Keratinocyte (primary cell): ENCODE results near the gene FGF1. TPM values are rescaled to one million over a fixed set of nuclear protein-coding genes. Genes with fewer than 3 reads are reported as not detected.

Experiments used
- DNase-seq: peaks from one replicate; pipeline ENCODE4 v3.0.0-alpha.2; 2011; ENCODE audit warnings: low read depth, missing footprints, low spot score
- FAIRE-seq: peaks from 2 replicates; lab custom pipeline; 2011; peaks lifted over from hg19 to GRCh38; lab: Jason Lieb, UNC
- H2AFZ ChIP-seq: 2 replicates; pipeline ENCODE4 v1.6.0; 2012; ENCODE audit warnings: low read length, control low read depth, inconsistent platforms; ENCODE audit not compliant: control insufficient read depth
- H3K27ac ChIP-seq: 2 replicates; pipeline ENCODE4 v1.5.1; 2011; ENCODE audit warnings: low read length; ENCODE audit not compliant: control insufficient read depth, insufficient read depth
- H3K27me3 ChIP-seq: 3 replicates; pipeline ENCODE4 v1.6.0; 2011; ENCODE audit warnings: low read length; ENCODE audit not compliant: control insufficient read depth, insufficient read depth; ENCODE audit errors: extremely low read depth
- H3K36me3 ChIP-seq, 2 experiments: 2 replicates in 1 of 2; 3 replicates in 1 of 2; pipeline ENCODE4 v1.5.1; 2011; ENCODE audit warnings: low read length in 2 of 2, mild to moderate bottlenecking in 1 of 2; ENCODE audit not compliant: control insufficient read depth in 2 of 2, insufficient read depth in 2 of 2; ENCODE audit errors: extremely low read depth in 1 of 2
- H3K4me1 ChIP-seq: 3 replicates; pipeline ENCODE4 v1.5.1; 2011; ENCODE audit warnings: low read length; ENCODE audit not compliant: control insufficient read depth, insufficient read depth; ENCODE audit errors: extremely low read depth
- H3K4me2 ChIP-seq: 3 replicates; pipeline ENCODE4 v1.6.0; 2011; ENCODE audit warnings: low read depth, low read length; ENCODE audit not compliant: control insufficient read depth, insufficient read depth; ENCODE audit errors: extremely low read depth
- H3K4me3 ChIP-seq, 3 experiments: fragments of 200-600 bp in 1 of 3; sonication (generic) in 1 of 3; 2 replicates in 2 of 3; 3 replicates in 1 of 3; pipeline ENCODE4 v1.5.1; 2011 to 2016; ENCODE audit warnings: low read length in 3 of 3, mild to moderate bottlenecking in 3 of 3, control low read depth in 2 of 3, inconsistent platforms in 1 of 3, low read depth in 1 of 3, mixed read lengths in 1 of 3, mixed run types in 1 of 3, moderate library complexity in 1 of 3; ENCODE audit not compliant: control insufficient read depth in 2 of 3, insufficient read depth in 2 of 3; ENCODE audit errors: extremely low read depth in 1 of 3
- H3K79me2 ChIP-seq: 2 replicates; pipeline ENCODE4 v1.6.0; 2012; ENCODE audit warnings: low read length; ENCODE audit not compliant: control insufficient read depth, insufficient read depth
- H3K9ac ChIP-seq: 3 replicates; pipeline ENCODE4 v1.6.0; 2011; ENCODE audit warnings: low read length; ENCODE audit not compliant: control insufficient read depth, insufficient read depth; ENCODE audit errors: extremely low read depth
- H3K9me1 ChIP-seq: 3 replicates; pipeline ENCODE4 v1.6.0; 2011; ENCODE audit warnings: low read length; ENCODE audit not compliant: control insufficient read depth, insufficient read depth; ENCODE audit errors: extremely low read depth
- H3K9me3 ChIP-seq: 2 replicates; pipeline ENCODE4 v1.5.1; 2012; ENCODE audit warnings: low read depth, low read length; ENCODE audit not compliant: control insufficient read depth
- H4K20me1 ChIP-seq: 3 replicates; pipeline ENCODE4 v1.6.0; 2011; ENCODE audit warnings: low read length; ENCODE audit not compliant: control insufficient read depth, insufficient read depth; ENCODE audit errors: extremely low read depth
- EZH2 ChIP-seq: IDR thresholded peaks from one replicate; pipeline ENCODE4 v1.6.1; 2012; ENCODE audit warnings: inconsistent platforms, mild to moderate bottlenecking, low read length, moderate library complexity
- dilution Hi-C: fragments of 300-500 bp; cut with MboI; formaldehyde crosslinking; loops from one replicate; pipeline ENCODE4 v1.7.0; 2020; ENCODE audit warnings: low sequenced_read_pairs; ENCODE audit not compliant: extremely low pct_ligation_motif_present
- polyA plus RNA-seq, 5 experiments: library from polyadenylated mRNA; depleted of rRNA in 3 of 5; stranded (reverse) in 3 of 5; stranded (forward) in 1 of 5; unstranded in 1 of 5; fragments of >200 nt; gene quantifications; 1 replicate in 1 of 5; 2 replicates in 3 of 5; 3 replicates in 1 of 5; pipeline versions ENCODE4 v1.2.1 to v1.2.3, GENCODE V29; 2011 to 2012; ENCODE audit warnings: missing spikeins in 2 of 5, low read depth in 1 of 5, low replicate concordance in 1 of 5
- TF ChIP-seq, protein P1 (sequence below), 3 experiments: IDR thresholded peaks in 1 of 3; conservative IDR thresholded peaks in 1 of 3; optimal IDR thresholded peaks in 1 of 3; 2 replicates in 2 of 3; 3 replicates in 1 of 3; pipeline versions ENCODE3 to v1.5.1; 2011; ENCODE audit warnings: low read length in 3 of 3, mild to moderate bottlenecking in 3 of 3, moderate library complexity in 2 of 3, control low read depth in 1 of 3, inconsistent platforms in 1 of 3; ENCODE audit not compliant: insufficient read depth in 2 of 3; ENCODE audit errors: extremely low read depth in 1 of 3

FGF1 gene
- polyA plus RNA-seq, 1 donor (not counting 4 experiments of a cell fraction or from before 2014, with no cell fraction given) = 2.4 TPM

DNA sequence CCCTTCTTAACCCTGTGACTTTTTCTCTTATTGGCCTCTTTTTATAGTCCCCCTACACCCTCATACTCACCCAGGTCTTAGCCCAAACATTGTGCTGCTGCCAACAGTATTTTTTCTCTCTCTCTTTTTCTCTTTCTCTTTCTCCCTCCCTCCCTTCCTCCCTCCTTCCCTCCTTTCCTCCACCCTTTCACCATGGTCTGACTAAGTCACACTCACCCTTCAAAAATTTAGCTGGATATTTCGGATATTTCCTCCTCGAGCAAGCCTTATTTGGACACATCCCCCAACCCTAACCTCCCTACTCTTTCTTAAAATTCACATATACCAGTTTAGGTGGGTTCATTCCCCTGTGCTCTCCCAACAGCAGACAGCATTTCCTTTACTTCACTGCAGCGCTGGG lies 64.7 kb downstream of the FGF1 start:
- Histone ChIP-seq H3K4me2 (peak overlapping the region; percentile 49), H3K4me1 (peaks cover 36% of the 10 kb centered on the region), H3K36me3 (no peaks in the 10 kb centered on the region), H3K27ac (peak overlapping the region; percentile 40), H3K27me3 (no peaks in the 10 kb centered on the region), H3K9ac (no peak overlapping the region), H2AFZ (peak overlapping the region; percentile 45), H3K9me1 (no peaks in the 10 kb centered on the region), H3K9me3 (no peaks in the 10 kb centered on the region), H4K20me1 (no peaks in the 10 kb centered on the region), H3K4me3 (no peak overlapping the region), H3K79me2 (no peaks in the 10 kb centered on the region)
- DNase-seq = no peak
- FAIRE-seq = no peak
- no peak for TF ChIP-seq EZH2
- TF ChIP-seq, protein P1, sequence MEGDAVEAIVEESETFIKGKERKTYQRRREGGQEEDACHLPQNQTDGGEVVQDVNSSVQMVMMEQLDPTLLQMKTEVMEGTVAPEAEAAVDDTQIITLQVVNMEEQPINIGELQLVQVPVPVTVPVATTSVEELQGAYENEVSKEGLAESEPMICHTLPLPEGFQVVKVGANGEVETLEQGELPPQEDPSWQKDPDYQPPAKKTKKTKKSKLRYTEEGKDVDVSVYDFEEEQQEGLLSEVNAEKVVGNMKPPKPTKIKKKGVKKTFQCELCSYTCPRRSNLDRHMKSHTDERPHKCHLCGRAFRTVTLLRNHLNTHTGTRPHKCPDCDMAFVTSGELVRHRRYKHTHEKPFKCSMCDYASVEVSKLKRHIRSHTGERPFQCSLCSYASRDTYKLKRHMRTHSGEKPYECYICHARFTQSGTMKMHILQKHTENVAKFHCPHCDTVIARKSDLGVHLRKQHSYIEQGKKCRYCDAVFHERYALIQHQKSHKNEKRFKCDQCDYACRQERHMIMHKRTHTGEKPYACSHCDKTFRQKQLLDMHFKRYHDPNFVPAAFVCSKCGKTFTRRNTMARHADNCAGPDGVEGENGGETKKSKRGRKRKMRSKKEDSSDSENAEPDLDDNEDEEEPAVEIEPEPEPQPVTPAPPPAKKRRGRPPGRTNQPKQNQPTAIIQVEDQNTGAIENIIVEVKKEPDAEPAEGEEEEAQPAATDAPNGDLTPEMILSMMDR (optimal IDR thresholded peaks at IDR 0.05 in 1 of 3, IDR thresholded peaks at IDR 0.05 in 1 of 3, conservative IDR thresholded peaks at IDR 0.05 in 1 of 3; ENCODE audit: extremely low read depth in 1 of 3, insufficient read depth in 2 of 3, low read length in 3 of 3) = no peak
- dilution Hi-C loops = no loop called here

GRCh38 chr5:142619815-142620214 lies 66.1 kb downstream of the FGF1 start:
- Histone ChIP-seq H3K9me3 (no peaks in the 10 kb centered on the region), H2AFZ (no peak overlapping the region), H3K4me1 (peaks cover 36% of the 10 kb centered on the region), H4K20me1 (no peaks in the 10 kb centered on the region), H3K27me3 (no peaks in the 10 kb centered on the region), H3K9ac (no peak overlapping the region), H3K9me1 (no peaks in the 10 kb centered on the region), H3K4me2 (no peak overlapping the region), H3K79me2 (no peaks in the 10 kb centered on the region), H3K4me3 (no peak overlapping the region), H3K36me3 (no peaks in the 10 kb centered on the region), H3K27ac (no peak overlapping the region)
- dilution Hi-C loops = no loop called here
- TF ChIP-seq, protein P1 (optimal IDR thresholded peaks at IDR 0.05 in 1 of 3, IDR thresholded peaks at IDR 0.05 in 1 of 3, conservative IDR thresholded peaks at IDR 0.05 in 1 of 3; ENCODE audit: extremely low read depth in 1 of 3, insufficient read depth in 2 of 3, low read length in 3 of 3) = no peak
- no peak for TF ChIP-seq EZH2
- DNase-seq = no peak
- FAIRE-seq = no peak
